ENCODE data around the gene HOXC9.

- TF ChIP-seq CTCF (IDR thresholded peaks at IDR 0.05) (no peak), POLR2AphosphoS5 (IDR thresholded peaks at IDR 0.05; ENCODE audit: insufficient read depth in 1 of 2, low read depth in 1 of 2) (no peak), POLR2A (IDR thresholded peaks at IDR 0.05) (no peak)
Observed at GRCh38 chr12:53975479-53976152, 24.3 kb upstream of the HOXC9 start.
